ENCODE data around the gene KCTD13.
"Not testable (repeated sequence)": the region's sequence is repeated elsewhere in the genome, so short reads cannot be mapped to it uniquely, and the experiment has no call there.

The KCTD13 gene

GRCh38 chr16:29877266-29877961 lies 48.6 kb downstream of the KCTD13 start:
- peak; percentile 76 for DNase-seq (ENCODE audit: low read depth)

GRCh38 chr16:29876594-29877249 lies 49.3 kb downstream of the KCTD13 start:
- no peak for DNase-seq (ENCODE audit: low read depth)

GRCh38 chr16:29876217-29876593 lies 49.8 kb downstream of the KCTD13 start:
- no peak for DNase-seq (ENCODE audit: low read depth)

- DNase-seq (ENCODE audit: low read depth), result no peak
These were observed 50.8 kb downstream of the KCTD13 start for GRCh38 chr16:29875206-29875605.

DNA sequence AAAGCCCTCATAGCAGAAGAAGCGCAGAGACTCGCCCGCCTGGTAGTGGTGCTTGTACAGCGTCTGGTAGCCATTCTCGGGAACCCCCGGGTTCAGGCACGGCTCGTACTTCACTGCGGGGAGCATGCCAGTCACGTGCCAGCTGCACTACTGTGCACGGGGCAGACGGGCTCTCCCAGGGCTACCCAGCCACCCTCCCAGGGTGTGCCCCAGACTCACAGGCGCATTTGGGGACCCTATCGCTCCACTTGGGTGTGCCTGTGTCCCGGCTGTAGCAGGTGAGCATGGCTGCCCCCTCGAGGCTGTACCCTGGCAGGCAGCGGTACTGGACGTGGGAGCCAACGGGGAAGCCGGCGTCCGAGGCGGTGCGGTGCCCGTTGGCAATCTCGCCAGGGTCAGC lies 52.7 kb downstream of the KCTD13 start:
- no peak for DNase-seq (ENCODE audit: low read depth)

- DNase-seq (ENCODE audit: low read depth), result no peak
These were observed 54.0 kb downstream of the KCTD13 start for GRCh38 chr16:29871822-29872546.

GRCh38 chr16:29869067-29869466 lies 57.0 kb downstream of the KCTD13 start:
- DNase-seq (ENCODE audit: low read depth), result not testable (repeated sequence)

DNA sequence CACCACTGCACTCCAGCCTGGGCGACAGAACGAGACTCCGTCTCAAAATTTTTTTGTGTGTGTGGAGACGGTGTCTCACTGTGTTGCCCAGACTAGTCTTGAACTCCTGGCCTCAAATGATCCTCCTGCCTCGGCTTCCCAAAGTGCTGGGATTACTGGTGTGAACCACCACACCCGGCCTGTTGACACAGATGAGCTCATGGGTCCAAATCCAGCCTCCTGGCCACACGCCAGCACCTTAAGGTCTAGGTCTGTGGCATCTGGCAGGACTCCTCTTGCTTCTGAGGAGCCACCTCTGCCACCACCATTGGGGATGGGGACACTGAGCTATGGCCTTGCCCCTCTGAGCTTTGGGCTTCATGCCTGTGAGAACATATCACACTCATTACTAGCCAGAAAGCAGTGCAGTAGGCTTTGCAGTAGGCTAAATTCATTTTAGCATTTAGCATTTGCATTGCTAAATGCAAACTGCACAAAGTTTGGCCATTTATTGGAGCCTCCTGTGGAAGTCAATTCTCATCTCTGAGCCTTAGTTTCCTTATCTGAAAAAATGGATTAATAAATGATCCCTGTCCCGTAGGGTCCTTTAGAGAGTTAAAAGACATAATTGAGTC lies 57.5 kb downstream of the KCTD13 start:
- DNase-seq (ENCODE audit: low read depth), result no peak

GRCh38 chr16:29864205-29864604 lies 61.8 kb downstream of the KCTD13 start:
- no peak for DNase-seq (ENCODE audit: low read depth)

GRCh38 chr16:29863669-29863984 lies 62.4 kb downstream of the KCTD13 start:
- DNase-seq (ENCODE audit: low read depth), result no peak

GRCh38 chr16:29862884-29863668 lies 63.0 kb downstream of the KCTD13 start, which contains the start of gene CDIPT:
CDIPT (minus strand) TSS chr16:29863226; CDS start chr16:29862857, 369 bp downstream.
- peak; percentile 96 for DNase-seq (ENCODE audit: low read depth)

GRCh38 chr16:29862383-29862883 lies 63.6 kb downstream of the KCTD13 start:
- DNase-seq (ENCODE audit: low read depth), result peak; percentile 42

DNA sequence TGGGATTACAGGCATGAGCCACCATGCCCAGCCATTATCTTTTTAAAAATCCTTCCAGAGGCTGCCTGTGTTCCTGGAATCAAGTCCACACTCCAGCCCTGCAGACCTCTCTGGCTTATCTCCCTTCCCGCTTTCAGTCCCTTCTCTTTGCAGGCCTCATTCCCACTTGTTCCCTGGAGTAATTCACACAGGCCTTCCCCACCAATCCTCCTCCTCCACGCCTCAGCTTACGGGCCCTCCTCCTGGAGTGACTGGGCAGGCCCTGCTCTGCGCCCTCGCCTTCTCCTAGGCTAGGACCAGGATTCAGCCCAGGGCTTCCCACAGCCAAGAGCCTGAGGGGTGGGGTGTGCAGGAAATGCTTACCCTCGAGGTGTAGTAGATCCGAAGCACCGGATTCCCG lies 65.8 kb downstream of the KCTD13 start:
- DNase-seq (ENCODE audit: low read depth), result no peak

- no peak for DNase-seq (ENCODE audit: low read depth)
These were observed 67.1 kb downstream of the KCTD13 start for GRCh38 chr16:29858974-29859373.

- no peak for DNase-seq (ENCODE audit: low read depth)
These were observed 67.7 kb downstream of the KCTD13 start for GRCh38 chr16:29858149-29858849.

GRCh38 chr16:29857133-29857760 lies 68.8 kb downstream of the KCTD13 start:
- DNase-seq (ENCODE audit: low read depth), result peak; percentile 89

Data from EH (cell line).